ENCODE data around the gene ZNF212.
"Not testable (repeated sequence)": the region's sequence is repeated elsewhere in the genome, so short reads cannot be mapped to it uniquely, and the experiment has no call there.

ZNF212 gene

GRCh38 chr7:149220534-149220933 lies 18.9 kb upstream of the ZNF212 start:
- no peak for DNase-seq

- DNase-seq, result no peak
Measured at GRCh38 chr7:149223176-149223575, 16.3 kb upstream of the ZNF212 start.

DNA sequence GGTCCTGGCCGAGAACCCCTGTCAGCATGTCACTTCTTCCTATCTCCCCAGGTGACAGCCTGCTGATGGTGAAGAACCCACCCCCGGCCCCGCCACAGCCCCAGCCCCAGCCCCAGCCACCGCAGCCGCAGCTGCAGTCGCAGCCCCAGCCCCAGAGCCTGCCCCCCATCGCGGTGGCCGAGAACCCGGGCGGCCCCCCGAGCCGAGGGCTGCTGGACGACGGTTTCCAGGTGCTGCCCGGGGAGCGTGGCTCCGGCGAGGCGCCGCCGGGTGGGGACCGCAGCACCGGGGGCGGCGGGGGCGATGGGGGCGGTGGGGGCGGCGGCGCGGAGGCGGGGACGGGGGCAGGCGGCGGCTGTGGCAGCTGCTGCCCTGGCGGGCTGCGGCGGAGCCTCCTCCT lies 15.7 kb upstream of the ZNF212 start:
- DNase-seq, result no peak

DNA sequence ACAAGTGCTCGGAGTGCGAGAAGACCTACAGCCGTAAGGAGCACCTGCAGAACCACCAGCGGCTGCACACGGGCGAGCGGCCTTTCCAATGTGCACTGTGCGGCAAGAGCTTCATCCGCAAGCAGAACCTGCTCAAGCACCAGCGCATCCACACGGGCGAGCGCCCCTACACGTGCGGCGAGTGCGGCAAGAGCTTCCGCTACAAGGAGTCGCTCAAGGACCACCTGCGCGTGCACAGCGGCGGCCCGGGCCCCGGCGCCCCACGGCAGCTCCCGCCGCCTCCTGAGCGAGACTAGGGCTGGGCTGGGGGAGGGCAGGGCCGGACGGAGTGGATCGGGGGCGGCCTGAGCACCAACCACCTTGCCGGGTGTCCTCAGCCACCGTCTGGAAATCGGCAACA lies 15.1 kb upstream of the ZNF212 start:
- no peak for DNase-seq

DNA sequence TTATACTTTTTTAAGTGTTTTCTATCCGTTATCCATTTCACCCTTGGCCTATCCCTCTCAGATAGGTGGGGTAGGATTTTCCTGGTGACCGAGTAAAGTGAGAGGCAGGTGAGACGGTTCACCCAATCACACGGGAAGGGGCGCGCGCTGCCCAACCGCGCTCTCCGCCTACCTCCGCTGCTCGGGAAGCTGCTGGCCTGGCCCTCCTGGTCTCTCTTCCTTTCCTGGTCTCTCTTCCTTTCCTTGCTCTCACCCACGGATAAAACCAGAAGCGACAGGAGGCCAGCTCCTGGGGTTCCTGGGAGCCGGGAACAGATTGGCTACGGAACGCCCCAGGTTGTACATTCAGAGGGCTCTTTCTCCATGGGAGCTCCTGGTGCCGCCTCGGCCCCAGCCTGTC lies 14.3 kb upstream of the ZNF212 start:
- no peak for DNase-seq

DNA sequence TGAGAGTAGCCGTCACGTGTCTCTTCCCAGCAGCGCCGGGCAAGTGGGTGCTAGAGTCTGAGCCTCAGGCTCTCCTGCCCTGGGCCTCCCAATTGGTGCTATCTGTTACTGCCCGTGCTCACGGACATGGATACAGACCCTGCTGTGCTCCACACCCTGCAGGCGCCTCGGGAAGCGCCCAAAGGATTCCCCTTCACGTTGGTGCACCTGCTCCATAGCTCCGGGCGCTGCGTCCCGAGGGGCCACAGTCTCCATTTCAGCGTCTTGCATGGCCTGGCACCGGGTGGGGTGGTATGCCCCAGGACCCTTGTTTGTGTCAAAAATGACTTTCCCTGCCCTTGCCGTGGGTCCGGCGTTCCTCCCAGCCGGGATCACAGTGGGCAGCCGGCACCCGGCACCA lies 13.8 kb upstream of the ZNF212 start:
- DNase-seq, result no peak

DNA sequence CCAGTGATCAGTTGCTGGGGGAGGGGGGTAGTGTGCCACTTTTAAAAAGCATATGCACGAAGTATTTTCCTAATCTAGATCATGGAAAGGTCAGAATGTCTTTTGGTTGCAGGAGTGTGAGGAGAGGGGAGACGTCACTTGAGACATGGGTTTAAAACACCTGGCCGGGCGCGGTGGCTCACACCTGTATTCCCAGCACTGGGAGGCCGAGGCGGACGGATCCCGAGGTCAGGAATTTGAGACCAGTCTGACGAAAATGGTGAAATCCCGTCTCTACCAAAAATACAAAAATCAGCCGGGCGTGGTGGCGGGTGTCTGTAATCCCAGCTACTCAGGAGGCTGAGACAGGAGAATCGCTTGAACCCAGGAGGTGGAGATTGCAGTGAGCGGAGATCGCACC lies 13.1 kb upstream of the ZNF212 start:
- DNase-seq, result not testable (repeated sequence)

DNA sequence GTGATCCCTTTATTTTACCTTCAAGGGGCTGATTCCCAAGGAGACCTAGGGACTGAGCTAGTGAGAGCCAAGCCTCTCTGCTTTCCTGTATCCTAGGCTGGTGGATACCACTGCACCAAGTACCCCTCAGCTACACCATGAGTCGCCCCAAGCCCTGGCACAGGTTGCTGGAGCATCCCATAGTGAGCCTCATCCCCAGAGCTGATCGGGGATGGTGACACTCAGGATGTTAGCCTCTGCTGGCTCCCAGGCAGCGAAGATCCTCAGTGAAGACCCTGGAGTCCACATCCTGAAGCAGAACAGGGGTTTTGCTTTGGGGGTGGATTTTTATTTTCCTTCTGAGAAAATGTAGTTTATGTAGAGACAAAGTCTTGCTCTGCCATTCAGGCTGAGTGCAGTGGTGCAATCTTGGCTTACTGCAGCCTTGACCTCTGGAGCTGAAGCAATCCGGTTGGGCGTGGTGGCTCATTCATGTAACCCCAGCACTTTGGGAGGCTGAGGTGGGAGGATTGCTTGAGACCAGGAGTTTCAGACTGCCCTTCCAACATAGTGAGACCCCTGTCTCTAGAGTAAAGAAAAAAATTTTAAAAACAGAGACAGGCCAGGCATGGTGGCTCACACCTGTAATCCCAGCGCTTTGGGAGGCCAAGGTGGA lies 12.5 kb upstream of the ZNF212 start:
- no peak for DNase-seq

DNA sequence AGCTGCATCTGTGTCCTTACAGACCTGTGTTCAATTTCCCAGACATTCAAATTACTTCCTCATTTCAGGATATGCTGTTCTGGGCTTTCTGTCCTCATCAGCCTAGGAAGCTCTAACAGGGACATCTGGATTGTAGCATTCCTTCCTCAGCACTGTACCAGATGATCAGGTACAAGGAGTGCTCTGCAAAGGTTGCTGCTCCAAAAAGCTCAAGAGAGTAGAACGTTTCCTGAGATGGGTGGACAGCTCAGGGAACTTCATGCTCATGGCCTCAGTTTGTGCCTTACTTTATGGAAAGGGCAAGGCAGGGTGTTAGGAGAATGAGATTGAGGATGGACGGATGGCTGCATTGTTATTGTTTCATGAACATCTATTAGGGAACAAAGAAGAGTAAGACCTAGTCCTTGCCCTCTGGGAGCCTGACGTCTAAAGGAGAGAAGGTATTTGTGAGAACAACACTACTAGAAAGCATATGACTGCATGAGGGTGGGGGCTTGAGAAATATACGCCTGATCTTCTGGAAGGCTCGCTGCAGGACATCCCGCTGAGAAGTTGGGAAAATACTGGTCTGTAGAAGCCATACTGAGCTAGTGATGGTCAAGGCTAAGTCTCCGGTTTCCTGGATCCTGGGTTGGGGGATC lies 10.5 kb upstream of the ZNF212 start:
- no peak for DNase-seq

DNA sequence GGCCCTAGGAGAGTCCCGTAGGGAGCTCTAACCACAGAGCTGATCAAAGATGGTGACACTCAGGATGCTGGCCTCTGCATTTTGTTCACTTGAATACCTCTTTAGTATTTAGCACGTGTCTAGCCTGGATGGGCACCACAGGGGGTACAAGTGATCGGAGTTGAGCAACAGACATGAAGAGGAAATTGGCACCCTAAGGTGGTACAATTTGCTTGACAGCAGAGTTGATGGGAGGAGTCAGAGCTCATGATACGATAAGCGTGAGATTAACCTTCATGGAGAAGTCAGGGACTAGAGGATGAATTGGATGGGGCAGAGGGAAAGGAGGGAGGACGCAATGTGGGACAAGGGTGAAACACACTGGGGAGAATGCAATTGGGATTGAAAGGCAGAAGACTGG lies 9.9 kb upstream of the ZNF212 start:
- DNase-seq, result no peak

- DNase-seq, result no peak
Measured at GRCh38 chr7:149232362-149232761, 7.1 kb upstream of the ZNF212 start.

GRCh38 chr7:149233655-149234204 lies 5.7 kb upstream of the ZNF212 start:
- DNase-seq, result not testable (repeated sequence)

GRCh38 chr7:149237502-149237901 lies 1.9 kb upstream of the ZNF212 start:
- DNase-seq, result no peak

DNA sequence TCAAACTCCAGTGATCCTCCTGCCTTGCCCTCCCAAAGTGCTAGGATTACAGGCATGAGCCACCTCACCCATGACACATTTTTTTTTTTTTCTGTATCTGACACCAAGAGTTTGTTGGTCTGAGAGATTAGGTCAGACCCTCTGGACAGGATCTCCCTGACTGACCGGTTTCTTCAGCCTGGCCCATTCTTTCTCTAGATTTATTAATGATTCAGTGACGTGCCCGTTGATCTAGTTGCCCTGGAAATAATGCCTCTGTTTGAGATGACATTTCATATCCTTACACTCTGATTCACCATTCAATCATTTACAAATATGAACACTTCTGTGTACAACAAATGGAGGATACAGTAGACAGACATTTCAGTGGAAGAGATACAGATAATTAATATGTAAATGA lies 1.4 kb upstream of the ZNF212 start:
- DNase-seq, result no peak

GRCh38 chr7:149240637-149241036 lies 1.2 kb downstream of the ZNF212 start:
- no peak for DNase-seq

DNA sequence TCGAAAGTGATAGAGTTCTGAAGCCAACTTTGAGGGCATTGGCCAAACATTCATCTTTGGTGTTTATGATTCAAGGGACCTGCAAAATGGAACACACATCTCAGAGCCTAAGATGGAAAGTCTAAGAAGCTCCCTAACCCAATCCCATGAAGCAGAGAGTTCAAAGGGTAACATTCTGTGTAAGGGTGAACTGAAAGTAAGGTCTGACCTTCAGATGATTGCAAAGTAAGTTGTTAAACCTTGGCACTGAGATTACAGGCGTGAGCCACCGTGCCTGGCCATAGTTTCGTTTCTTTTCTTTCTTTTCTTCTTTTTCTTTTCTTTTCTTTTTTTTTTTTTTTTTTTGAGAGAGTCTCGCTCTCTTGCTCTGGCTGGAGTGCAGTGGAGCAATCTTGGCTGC lies 2.2 kb downstream of the ZNF212 start:
- DNase-seq, result no peak

DNA sequence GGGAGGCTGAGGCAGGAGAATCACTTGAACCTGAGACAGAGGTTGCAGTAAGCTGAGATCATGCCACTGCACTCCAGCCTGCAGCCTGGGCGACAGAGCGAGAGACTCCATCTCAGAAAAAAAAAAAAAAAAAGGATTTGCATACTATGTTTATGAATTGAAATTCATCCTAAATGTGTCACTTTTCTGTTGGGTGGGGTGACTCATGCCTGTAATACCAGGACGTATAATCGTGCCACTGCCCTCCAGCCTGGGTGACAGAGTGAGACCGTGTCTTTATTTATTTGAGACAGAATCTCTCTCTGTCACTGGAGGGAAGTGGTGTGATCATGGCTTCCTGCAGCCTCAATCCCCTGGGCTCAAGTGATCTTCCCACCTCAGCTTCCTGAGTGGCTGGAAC lies 5.8 kb downstream of the ZNF212 start:
- no peak for DNase-seq

DNA sequence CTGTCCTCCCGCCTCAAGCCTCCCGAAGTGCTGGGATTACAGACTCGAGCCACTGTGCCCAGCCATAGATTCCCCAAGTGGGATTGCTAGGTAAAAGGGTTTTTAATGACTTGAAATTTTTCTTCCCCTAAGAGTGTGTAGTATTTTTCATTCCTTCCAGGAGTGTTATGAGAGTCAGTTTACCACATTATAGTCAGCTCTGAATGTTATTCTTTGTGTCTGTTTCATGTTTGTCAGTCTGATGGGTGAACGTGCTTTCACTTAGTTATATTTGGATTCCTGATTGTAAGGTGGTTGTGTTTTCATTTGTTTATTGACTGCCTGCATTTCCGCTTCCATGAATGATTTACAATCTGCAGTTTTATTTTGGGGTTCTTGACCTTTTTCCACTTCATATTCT lies 6.3 kb downstream of the ZNF212 start:
- no peak for DNase-seq

- no peak for DNase-seq
Measured at GRCh38 chr7:149248777-149249176, 9.3 kb downstream of the ZNF212 start.

GRCh38 chr7:149250151-149250550 lies 10.7 kb downstream of the ZNF212 start:
- not testable (repeated sequence) for DNase-seq

- not testable (repeated sequence) for DNase-seq
Measured at GRCh38 chr7:149251518-149251917, 12.1 kb downstream of the ZNF212 start.

DNA sequence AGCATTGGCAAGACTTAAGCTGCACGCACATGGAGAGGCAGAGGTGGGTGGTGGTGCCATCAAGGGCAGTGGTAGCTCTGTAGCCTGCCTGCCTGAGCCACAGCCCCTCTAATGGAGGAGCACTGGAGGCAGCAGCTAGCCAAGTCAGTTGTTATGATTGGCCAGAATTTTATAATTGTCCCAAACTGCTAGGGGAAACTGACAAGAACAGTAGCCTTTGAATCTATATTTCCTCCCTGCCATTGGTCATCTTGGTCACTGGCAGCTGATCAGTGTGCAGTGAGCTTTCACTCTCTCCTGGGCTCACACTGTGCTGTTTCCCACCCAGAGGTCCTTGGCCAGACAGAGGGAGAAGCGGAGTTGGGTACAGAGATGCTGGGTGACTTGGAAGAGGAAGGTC lies 12.9 kb downstream of the ZNF212 start:
- DNase-seq, result no peak

DNA sequence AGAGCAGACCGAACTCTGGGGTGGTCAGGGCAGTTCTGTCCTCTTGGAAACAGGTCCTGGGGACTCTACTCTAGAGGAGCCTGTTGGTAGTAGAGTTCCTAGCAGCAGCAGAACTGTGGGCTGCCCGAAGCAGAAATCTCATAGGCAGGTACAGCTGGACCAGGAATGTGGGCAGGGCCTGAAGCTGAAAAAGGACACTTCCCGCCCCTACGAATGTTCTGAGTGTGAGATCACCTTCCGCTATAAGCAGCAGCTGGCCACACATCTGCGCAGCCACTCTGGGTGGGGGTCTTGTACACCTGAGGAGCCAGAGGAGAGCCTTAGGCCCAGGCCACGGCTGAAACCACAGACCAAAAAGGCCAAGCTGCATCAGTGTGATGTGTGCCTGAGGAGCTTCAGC lies 14.2 kb downstream of the ZNF212 start:
- DNase-seq, result no peak

DNA sequence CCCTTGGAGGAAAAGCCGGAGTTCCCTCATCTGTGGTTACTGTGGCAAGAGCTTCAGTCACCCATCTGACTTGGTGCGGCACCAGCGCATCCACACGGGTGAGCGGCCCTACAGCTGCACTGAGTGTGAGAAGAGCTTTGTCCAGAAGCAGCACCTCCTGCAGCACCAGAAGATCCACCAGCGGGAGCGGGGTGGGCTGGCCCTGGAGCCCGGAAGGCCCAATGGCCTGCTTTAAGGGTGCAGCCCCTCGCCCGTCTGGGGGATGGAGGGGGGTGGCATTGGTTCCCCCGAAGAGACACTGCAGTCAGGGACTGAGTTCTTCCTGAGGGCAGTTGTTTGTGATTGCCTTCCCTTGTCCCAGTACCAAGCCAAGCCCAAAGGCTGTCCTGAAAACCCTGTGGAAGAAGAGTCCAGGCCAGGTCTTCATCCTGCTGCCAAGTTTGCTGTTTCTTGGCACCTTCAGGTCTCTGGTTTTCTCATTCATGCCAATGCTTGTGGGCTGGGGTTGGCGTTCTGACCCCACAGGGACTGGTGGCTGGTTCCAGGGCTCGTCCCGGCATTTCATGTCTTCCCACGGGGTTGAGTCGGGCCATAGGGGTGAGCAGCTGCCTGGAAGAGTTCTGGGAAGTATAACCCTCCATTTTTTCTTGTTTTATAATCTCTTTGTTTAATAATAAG lies 14.9 kb downstream of the ZNF212 start:
- DNase-seq, result no peak

Data from NCI-H774 (cell line).